ENCODE measurements around the gene EFNA3. TPM values are rescaled to one million over a fixed set of nuclear protein-coding genes. Genes with fewer than 3 reads are reported as not detected.
A peak's percentile ranks its signal among the peaks of the same experiment; 100 is the strongest.

The EFNA3 gene
- total RNA-seq, 1 donor from 2014 or later, result 14.6 TPM

- no peaks in the 10 kb centered on the region for H3K36me3 Mint-ChIP-seq (ENCODE audit: unreplicated experiment)
- peak overlapping the region; percentile 69 for H3K4me3 Mint-ChIP-seq (ENCODE audit: unreplicated experiment)
- peaks cover 18% of the 10 kb centered on the region for H3K9me3 Mint-ChIP-seq (ENCODE audit: unreplicated experiment)
- no peak for DNase-seq
- H3K27me3 Mint-ChIP-seq (ENCODE audit: unreplicated experiment), result peaks cover 20% of the 10 kb centered on the region
- TF ChIP-seq CTCF (IDR thresholded peaks at IDR 0.05; ENCODE audit: partially characterized antibody, unreplicated experiment), result no peak
- H3K4me1 Mint-ChIP-seq (ENCODE audit: low read depth, unreplicated experiment), result peaks cover 39% of the 10 kb centered on the region
- H3K27ac Mint-ChIP-seq (ENCODE audit: unreplicated experiment), result peak overlapping the region; percentile 87
These were observed 3.1 kb upstream of the EFNA3 start for GRCh38 chr1:155075535-155075934.

GRCh38 chr1:155076371-155076770 lies 2.3 kb upstream of the EFNA3 start:
- H3K27me3 Mint-ChIP-seq (ENCODE audit: unreplicated experiment), result peaks cover 23% of the 10 kb centered on the region
- TF ChIP-seq CTCF (IDR thresholded peaks at IDR 0.05; ENCODE audit: partially characterized antibody, unreplicated experiment), result no peak

GRCh38 chr1:155077346-155077745 lies 1.3 kb upstream of the EFNA3 start:
- H3K27ac Mint-ChIP-seq (ENCODE audit: unreplicated experiment), result peak overlapping the region; percentile 36
- H3K9me3 Mint-ChIP-seq (ENCODE audit: unreplicated experiment), result peaks cover 18% of the 10 kb centered on the region
- peaks cover 36% of the 10 kb centered on the region for H3K4me1 Mint-ChIP-seq (ENCODE audit: low read depth, unreplicated experiment)
- DNase-seq, result no peak
- H3K36me3 Mint-ChIP-seq (ENCODE audit: unreplicated experiment), result no peaks in the 10 kb centered on the region
- TF ChIP-seq CTCF (IDR thresholded peaks at IDR 0.05; ENCODE audit: partially characterized antibody, unreplicated experiment), result no peak
- peak overlapping the region; percentile 44 for H3K4me3 Mint-ChIP-seq (ENCODE audit: unreplicated experiment)
- peaks cover 23% of the 10 kb centered on the region for H3K27me3 Mint-ChIP-seq (ENCODE audit: unreplicated experiment)

More at GRCh38 chr1:155076371-155076770, 2.3 kb upstream of the EFNA3 start:
- peaks cover 42% of the 10 kb centered on the region for H3K4me1 Mint-ChIP-seq (ENCODE audit: low read depth, unreplicated experiment)
- no peak for DNase-seq
- no peaks in the 10 kb centered on the region for H3K36me3 Mint-ChIP-seq (ENCODE audit: unreplicated experiment)
- H3K4me3 Mint-ChIP-seq (ENCODE audit: unreplicated experiment), result no peak overlapping the region
- H3K27ac Mint-ChIP-seq (ENCODE audit: unreplicated experiment), result no peak overlapping the region
- H3K9me3 Mint-ChIP-seq (ENCODE audit: unreplicated experiment), result peaks cover 20% of the 10 kb centered on the region

- Mint-ChIP-seq H3K4me1 (ENCODE audit: low read depth, unreplicated experiment) (peaks cover 35% of the 10 kb centered on the region), H3K9me3 (ENCODE audit: unreplicated experiment) (peaks cover 18% of the 10 kb centered on the region), H3K4me3 (ENCODE audit: unreplicated experiment) (peak overlapping the region; percentile 53), H3K36me3 (ENCODE audit: unreplicated experiment) (no peaks in the 10 kb centered on the region), H3K27me3 (ENCODE audit: unreplicated experiment) (peaks cover 26% of the 10 kb centered on the region), H3K27ac (ENCODE audit: unreplicated experiment) (peak overlapping the region; percentile 36)
- no peak for DNase-seq
- TF ChIP-seq CTCF (IDR thresholded peaks at IDR 0.05; ENCODE audit: partially characterized antibody, unreplicated experiment), result no peak
These were observed 735 bp upstream of the EFNA3 start for GRCh38 chr1:155077758-155078445.

GRCh38 chr1:155079210-155079486 lies 511 bp downstream of the EFNA3 start:
- DNase-seq, result no peak
- peaks cover 34% of the 10 kb centered on the region for H3K4me1 Mint-ChIP-seq (ENCODE audit: low read depth, unreplicated experiment)

More at GRCh38 chr1:155079210-155079486, 511 bp downstream of the EFNA3 start:
- TF ChIP-seq CTCF (IDR thresholded peaks at IDR 0.05; ENCODE audit: partially characterized antibody, unreplicated experiment), result no peak
- Mint-ChIP-seq H3K27me3 (ENCODE audit: unreplicated experiment) (peaks cover 30% of the 10 kb centered on the region), H3K36me3 (ENCODE audit: unreplicated experiment) (no peaks in the 10 kb centered on the region), H3K27ac (ENCODE audit: unreplicated experiment) (peak overlapping the region; percentile 59), H3K9me3 (ENCODE audit: unreplicated experiment) (peaks cover 18% of the 10 kb centered on the region), H3K4me3 (ENCODE audit: unreplicated experiment) (peak overlapping the region; percentile 92)
